ENCODE results near the gene ST3GAL2. TPM values are rescaled to one million over a fixed set of nuclear protein-coding genes. Genes with fewer than 3 reads are reported as not detected.
A peak's percentile ranks its signal among the peaks of the same experiment; 100 is the strongest.
"Not testable (repeated sequence)": the region's sequence is repeated elsewhere in the genome, so short reads cannot be mapped to it uniquely, and the experiment has no call there.

Gene ST3GAL2
- total and polyA plus RNA-seq, 5 donors from 2014 or later: 10.5 to 22.1 (median 17.3) TPM

DNA sequence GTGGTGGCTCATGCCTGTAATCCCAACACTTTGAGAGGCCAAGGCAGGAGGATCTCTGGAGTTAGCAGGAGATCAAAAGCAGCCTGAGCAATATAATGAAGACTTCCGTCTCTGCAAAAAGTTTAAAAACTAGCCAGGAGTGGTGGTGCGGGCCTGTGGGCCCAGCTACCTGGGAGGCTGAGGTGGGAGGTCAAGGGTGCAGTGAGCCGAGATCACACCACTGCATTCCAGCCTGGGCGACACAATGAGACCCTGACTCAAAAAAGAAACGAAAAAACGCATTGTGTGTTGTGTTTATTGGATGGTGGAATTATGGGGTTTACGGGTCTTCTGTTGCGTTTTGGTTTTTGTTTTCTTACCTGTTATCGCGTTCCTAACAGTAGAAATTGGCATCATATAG, 93.1 kb downstream of the ST3GAL2 start:
- H3K4me3 Mint-ChIP-seq: peak overlapping the region; percentile 85 to 94 (median 92)
- peak overlapping the region; percentile 97 for H3K4me3 ChIP-seq (ENCODE audit: low read depth, low read length)
- ATAC-seq (ENCODE audit: low read depth in 2 of 2): no peak
- peaks cover 9 to 32% (median 20%) of the 10 kb centered on the region in 4 donors for H3K4me1 Mint-ChIP-seq
- no peaks in the 10 kb centered on the region for H3K27me3 Mint-ChIP-seq
- no peaks in the 10 kb centered on the region for H3K9me3 Mint-ChIP-seq
- H3K9me3 ChIP-seq (ENCODE audit: control insufficient read depth in 2 of 2, low read length in 2 of 2): no peaks in the 10 kb centered on the region
- peaks cover 17% of the 10 kb centered on the region for H3K36me3 ChIP-seq (ENCODE audit: control insufficient read depth, insufficient read depth, low read length)
- peaks cover 4% of the 10 kb centered on the region for H3K36me3 Mint-ChIP-seq
- H3K27me3 ChIP-seq (ENCODE audit: control insufficient read depth, insufficient read depth, low read length): no peaks in the 10 kb centered on the region
- H3K27ac ChIP-seq (ENCODE audit: insufficient read depth, low read length, poor library complexity, severe bottlenecking): peak overlapping the region; percentile 97
- peaks cover 19% of the 10 kb centered on the region for H3K4me1 ChIP-seq (ENCODE audit: control insufficient read depth, insufficient read depth, low read length, poor library complexity, severe bottlenecking)
- peak overlapping the region; percentile 89 to 99 (median 99) for H3K27ac Mint-ChIP-seq
- DNase-seq: no peak

DNA sequence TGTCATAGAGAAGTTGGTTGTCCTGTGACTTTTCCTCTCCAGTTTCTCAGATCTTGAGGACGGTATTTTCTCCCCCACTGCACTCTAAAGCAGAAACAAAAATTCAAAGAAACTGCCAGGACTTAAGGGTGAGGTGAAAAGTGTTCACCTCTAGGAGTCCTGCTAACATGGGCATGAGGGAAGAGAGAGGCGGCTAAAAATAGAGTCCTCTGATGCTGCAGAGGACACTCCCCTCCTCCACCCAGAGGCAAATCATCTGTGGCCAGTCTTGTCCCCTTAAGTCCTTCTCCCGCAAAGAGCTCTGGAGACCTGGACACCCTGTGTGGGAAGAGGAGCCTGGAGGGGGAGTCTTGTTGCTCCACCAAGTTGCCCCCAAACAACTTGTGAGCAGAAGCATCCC, 96.9 kb downstream of the ST3GAL2 start:
- no peaks in the 10 kb centered on the region for H3K36me3 Mint-ChIP-seq
- H3K4me1 Mint-ChIP-seq: peaks cover 7 to 13% (median 10%) of the 10 kb centered on the region in 4 donors
- ATAC-seq (ENCODE audit: low read depth in 2 of 2): no peak
- H3K4me3 ChIP-seq (ENCODE audit: low read depth, low read length): no peak overlapping the region
- H3K27me3 Mint-ChIP-seq: no peaks in the 10 kb centered on the region
- no peak overlapping the region for H3K27ac ChIP-seq (ENCODE audit: insufficient read depth, low read length, poor library complexity, severe bottlenecking)
- H3K4me1 ChIP-seq (ENCODE audit: control insufficient read depth, insufficient read depth, low read length, poor library complexity, severe bottlenecking): peaks cover 3% of the 10 kb centered on the region
- H3K27me3 ChIP-seq (ENCODE audit: control insufficient read depth, insufficient read depth, low read length): no peaks in the 10 kb centered on the region
- H3K27ac Mint-ChIP-seq: peak overlapping the region in 1 of 3 donors; percentile 55
- no peaks in the 10 kb centered on the region for H3K9me3 ChIP-seq (ENCODE audit: control insufficient read depth in 2 of 2, low read length in 2 of 2)
- DNase-seq: peak in 1 of 3 donors; percentile 7
- H3K4me3 Mint-ChIP-seq: peak overlapping the region in 1 of 4 donors; percentile 58
- H3K36me3 ChIP-seq (ENCODE audit: control insufficient read depth, insufficient read depth, low read length): no peaks in the 10 kb centered on the region
- no peaks in the 10 kb centered on the region for H3K9me3 Mint-ChIP-seq

DNA sequence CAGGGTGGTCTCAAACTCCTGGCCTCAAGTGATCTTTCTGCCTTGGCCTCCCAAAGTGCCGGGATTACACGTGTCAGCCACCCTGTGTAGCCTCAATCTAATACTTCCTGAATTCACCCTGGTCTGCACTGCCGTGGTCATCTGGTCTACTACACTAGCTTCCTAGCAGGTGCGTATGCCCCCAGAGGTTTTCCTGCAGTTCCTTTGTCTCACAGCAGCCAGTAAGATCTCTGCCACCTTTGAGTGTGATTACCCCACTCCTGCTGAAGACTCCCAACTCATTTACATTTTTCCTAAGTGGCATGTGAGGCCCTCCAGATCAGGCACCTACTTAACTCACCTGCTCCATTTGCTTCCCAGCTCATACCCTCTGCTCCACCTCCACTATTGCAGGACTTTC, 97.3 kb downstream of the ST3GAL2 start:
- Histone ChIP-seq H3K4me1 (ENCODE audit: control insufficient read depth, insufficient read depth, low read length, poor library complexity, severe bottlenecking) (no peaks in the 10 kb centered on the region), H3K36me3 (ENCODE audit: control insufficient read depth, insufficient read depth, low read length) (no peaks in the 10 kb centered on the region), H3K27ac (ENCODE audit: insufficient read depth, low read length, poor library complexity, severe bottlenecking) (no peak overlapping the region), H3K27me3 (ENCODE audit: control insufficient read depth, insufficient read depth, low read length) (no peaks in the 10 kb centered on the region), H3K4me3 (ENCODE audit: low read depth, low read length) (no peak overlapping the region), H3K9me3 (ENCODE audit: control insufficient read depth in 2 of 2, low read length in 2 of 2) (no peaks in the 10 kb centered on the region)
- ATAC-seq (ENCODE audit: low read depth in 2 of 2): no peak
- Mint-ChIP-seq H3K4me3 (peak overlapping the region in 1 of 4 donors; percentile 58), H3K36me3 (no peaks in the 10 kb centered on the region), H3K9me3 (no peaks in the 10 kb centered on the region), H3K27me3 (no peaks in the 10 kb centered on the region), H3K4me1 (peaks cover 6 to 9% (median 8%) of the 10 kb centered on the region in 4 donors), H3K27ac (no peak overlapping the region)
- no peak for DNase-seq

DNA sequence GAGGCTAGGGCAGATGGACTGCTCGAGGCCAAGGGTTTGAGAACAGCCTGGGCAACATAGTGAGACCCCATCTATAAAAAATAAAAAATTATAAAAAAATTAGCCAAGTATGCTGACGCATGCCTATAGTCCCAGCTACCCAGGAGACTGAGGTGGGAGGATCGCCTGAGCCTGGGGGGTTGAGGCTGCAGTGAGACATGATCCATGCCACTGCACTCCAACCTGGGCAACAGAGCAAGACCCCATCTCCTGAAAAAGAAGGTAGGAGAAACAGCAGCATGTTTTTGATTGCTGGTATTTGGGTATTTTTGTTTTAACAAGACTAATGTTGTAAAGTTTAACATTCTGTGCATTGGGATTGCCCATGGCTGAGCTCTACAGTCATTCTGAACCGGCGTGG, 101.1 kb downstream of the ST3GAL2 start:
- no peak overlapping the region for H3K4me3 Mint-ChIP-seq
- no peaks in the 10 kb centered on the region for H3K27me3 Mint-ChIP-seq
- peaks cover 11% of the 10 kb centered on the region for H3K36me3 Mint-ChIP-seq
- no peak overlapping the region for H3K27ac ChIP-seq (ENCODE audit: insufficient read depth, low read length, poor library complexity, severe bottlenecking)
- DNase-seq (no peak), ATAC-seq (ENCODE audit: low read depth in 2 of 2) (no peak)
- H3K27ac Mint-ChIP-seq: no peak overlapping the region
- H3K4me1 ChIP-seq (ENCODE audit: control insufficient read depth, insufficient read depth, low read length, poor library complexity, severe bottlenecking): no peaks in the 10 kb centered on the region
- H3K27me3 ChIP-seq (ENCODE audit: control insufficient read depth, insufficient read depth, low read length): no peaks in the 10 kb centered on the region
- H3K9me3 Mint-ChIP-seq: no peaks in the 10 kb centered on the region
- peaks cover 0 to 9% (median 3%) of the 10 kb centered on the region in 4 donors for H3K4me1 Mint-ChIP-seq
- peaks cover 22% of the 10 kb centered on the region for H3K36me3 ChIP-seq (ENCODE audit: control insufficient read depth, insufficient read depth, low read length)
- no peak overlapping the region for H3K4me3 ChIP-seq (ENCODE audit: low read depth, low read length)
- H3K9me3 ChIP-seq (ENCODE audit: control insufficient read depth in 2 of 2, low read length in 2 of 2): no peaks in the 10 kb centered on the region

DNA sequence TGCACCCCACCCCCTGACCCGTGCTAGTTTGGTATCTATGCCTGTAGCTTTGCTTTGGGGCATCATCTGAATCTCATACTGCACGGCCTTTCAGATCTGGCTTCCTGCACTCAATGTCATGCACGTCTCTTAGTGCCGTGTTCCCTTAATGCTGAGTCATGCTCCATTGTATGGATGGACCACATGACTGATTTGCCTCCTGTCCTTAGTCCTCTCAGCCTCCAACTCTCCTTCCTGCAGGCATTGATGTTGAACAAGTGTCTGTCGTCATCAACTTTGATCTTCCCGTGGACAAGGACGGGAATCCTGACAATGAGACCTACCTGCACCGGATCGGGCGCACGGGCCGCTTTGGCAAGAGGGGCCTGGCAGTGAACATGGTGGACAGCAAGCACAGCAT, 106.2 kb downstream of the ST3GAL2 start:
- not testable (repeated sequence) for H3K27ac Mint-ChIP-seq; H3K27me3 Mint-ChIP-seq; H3K9me3 Mint-ChIP-seq; DNase-seq; H3K4me3 ChIP-seq (ENCODE audit: low read depth, low read length); H3K9me3 ChIP-seq (ENCODE audit: control insufficient read depth in 2 of 2, low read length in 2 of 2); H3K27me3 ChIP-seq (ENCODE audit: control insufficient read depth, insufficient read depth, low read length); H3K4me1 ChIP-seq (ENCODE audit: control insufficient read depth, insufficient read depth, low read length, poor library complexity, severe bottlenecking); H3K4me3 Mint-ChIP-seq; H3K27ac ChIP-seq (ENCODE audit: insufficient read depth, low read length, poor library complexity, severe bottlenecking); ATAC-seq (ENCODE audit: low read depth in 2 of 2); H3K4me1 Mint-ChIP-seq
- peaks cover 51% of the 10 kb centered on the region for H3K36me3 ChIP-seq (ENCODE audit: control insufficient read depth, insufficient read depth, low read length)
- peaks cover 19% of the 10 kb centered on the region for H3K36me3 Mint-ChIP-seq

DNA sequence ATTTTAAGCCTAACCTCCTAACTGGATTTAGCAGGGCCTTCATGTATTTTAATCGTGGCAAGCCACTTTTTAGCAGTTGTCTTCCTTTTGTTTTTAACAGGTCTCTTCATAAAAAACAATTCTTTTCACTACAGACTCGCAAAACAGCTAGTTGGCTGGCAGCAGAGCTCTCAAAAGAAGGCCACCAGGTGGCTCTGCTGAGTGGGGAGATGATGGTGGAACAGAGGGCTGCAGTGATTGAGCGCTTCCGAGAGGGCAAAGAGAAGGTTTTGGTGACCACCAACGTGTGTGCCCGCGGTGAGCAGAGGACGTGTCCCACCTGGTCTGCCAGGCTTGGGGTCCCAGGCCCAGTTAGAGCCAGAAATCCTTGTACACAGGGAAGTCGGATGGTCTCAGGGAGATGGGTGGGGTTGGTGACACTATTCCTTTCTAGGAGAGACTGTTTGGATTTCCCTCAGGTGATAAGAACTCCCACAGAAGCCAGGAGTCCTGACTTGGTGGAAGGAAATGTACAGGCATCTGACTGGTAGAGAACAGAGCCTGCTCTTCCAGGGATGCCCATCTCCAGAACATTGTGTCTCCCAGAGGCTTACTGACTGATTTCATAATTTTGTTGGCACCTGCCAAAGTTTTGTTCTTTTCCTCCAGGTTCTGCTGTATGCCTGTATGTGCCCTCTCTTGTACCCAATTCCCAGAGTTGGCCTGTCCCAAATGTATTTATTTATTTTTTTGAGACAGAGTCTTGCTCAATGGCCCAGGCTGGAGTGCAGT, 107.1 kb downstream of the ST3GAL2 start:
- peak overlapping the region in 1 of 3 donors; percentile 12 for H3K27ac Mint-ChIP-seq
- H3K4me1 Mint-ChIP-seq: no peaks in the 10 kb centered on the region
- no peak overlapping the region for H3K4me3 Mint-ChIP-seq
- H3K27ac ChIP-seq (ENCODE audit: insufficient read depth, low read length, poor library complexity, severe bottlenecking): no peak overlapping the region
- DNase-seq (peak in 2 of 3 donors; percentile 8 to 17), ATAC-seq (ENCODE audit: low read depth in 2 of 2) (peak in 1 of 2 donors; percentile 52)
- H3K4me3 ChIP-seq (ENCODE audit: low read depth, low read length): no peak overlapping the region
- H3K9me3 ChIP-seq (ENCODE audit: control insufficient read depth in 2 of 2, low read length in 2 of 2): no peaks in the 10 kb centered on the region
- H3K27me3 Mint-ChIP-seq: no peaks in the 10 kb centered on the region
- no peaks in the 10 kb centered on the region for H3K4me1 ChIP-seq (ENCODE audit: control insufficient read depth, insufficient read depth, low read length, poor library complexity, severe bottlenecking)
- peaks cover 54% of the 10 kb centered on the region for H3K36me3 ChIP-seq (ENCODE audit: control insufficient read depth, insufficient read depth, low read length)
- H3K27me3 ChIP-seq (ENCODE audit: control insufficient read depth, insufficient read depth, low read length): no peaks in the 10 kb centered on the region
- peaks cover 0 to 1% (median 0%) of the 10 kb centered on the region in 7 donors for H3K9me3 Mint-ChIP-seq
- H3K36me3 Mint-ChIP-seq: peaks cover 19% of the 10 kb centered on the region

DNA sequence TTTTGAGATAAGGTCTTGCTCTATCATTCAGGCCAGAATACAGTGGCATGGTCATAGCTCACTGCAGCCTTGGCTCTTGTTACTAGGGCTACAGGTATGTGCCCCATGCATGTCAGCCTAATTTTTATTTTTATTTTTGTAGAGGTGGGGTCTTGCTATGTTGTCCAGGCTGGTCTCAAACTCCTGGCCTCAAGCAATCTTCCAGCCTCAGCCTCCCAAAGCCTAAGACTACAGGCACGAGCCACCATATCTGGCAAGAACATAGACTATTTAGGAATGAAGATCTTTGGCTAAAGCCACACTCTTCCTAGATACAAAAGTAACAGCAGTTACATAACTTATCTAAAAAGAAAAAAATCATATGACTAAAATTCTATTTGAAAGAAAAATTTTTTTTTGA, 107.8 kb downstream of the ST3GAL2 start:
- Mint-ChIP-seq H3K27me3 (no peaks in the 10 kb centered on the region), H3K9me3 (peaks cover 0 to 1% (median 0%) of the 10 kb centered on the region in 7 donors), H3K36me3 (peaks cover 20% of the 10 kb centered on the region), H3K27ac (peak overlapping the region in 1 of 3 donors; percentile 12), H3K4me1 (no peaks in the 10 kb centered on the region), H3K4me3 (no peak overlapping the region)
- Histone ChIP-seq H3K36me3 (ENCODE audit: control insufficient read depth, insufficient read depth, low read length) (peaks cover 54% of the 10 kb centered on the region), H3K27me3 (ENCODE audit: control insufficient read depth, insufficient read depth, low read length) (no peaks in the 10 kb centered on the region), H3K27ac (ENCODE audit: insufficient read depth, low read length, poor library complexity, severe bottlenecking) (no peak overlapping the region), H3K4me1 (ENCODE audit: control insufficient read depth, insufficient read depth, low read length, poor library complexity, severe bottlenecking) (no peaks in the 10 kb centered on the region), H3K9me3 (ENCODE audit: control insufficient read depth in 2 of 2, low read length in 2 of 2) (no peaks in the 10 kb centered on the region), H3K4me3 (ENCODE audit: low read depth, low read length) (no peak overlapping the region)
- ATAC-seq (ENCODE audit: low read depth in 2 of 2) (no peak), DNase-seq (no peak)
